H1 (cell line): ENCODE results near the gene TSPAN17. TPM values are rescaled to one million over a fixed set of nuclear protein-coding genes. Genes with fewer than 3 reads are reported as not detected.
A peak's percentile ranks its signal among the peaks of the same experiment; 100 is the strongest.

Experiments
- CTCF ChIA-PET: fragments of 300-600 bp; sonication (Branson Sonifier 250); formaldehyde crosslinking; loops from one replicate; lab custom pipeline; 2021; ENCODE audit not compliant: partially characterized antibody; lab: Charles Lee
- POLR2A ChIA-PET: fragments of 300-600 bp; sonication (Branson Sonifier 250); formaldehyde crosslinking; loops from one replicate; lab custom pipeline; 2021; ENCODE audit warnings: inconsistent platforms; ENCODE audit not compliant: partially characterized antibody; lab: Charles Lee
- DNase-seq, 2 experiments: peaks; one replicate each; pipeline versions ENCODE4 v3.0.0 to v3.0.0-alpha.2; 2010 to 2022; ENCODE audit warnings: low spot score in 2 of 2, low read depth in 1 of 2, mixed read lengths in 1 of 2
- FAIRE-seq: peaks from 2 replicates; lab custom pipeline; 2011; peaks lifted over from hg19 to GRCh38; lab: Jason Lieb, UNC
- H2AFZ ChIP-seq: 2 replicates; pipeline ENCODE4 v1.8.1; 2012; ENCODE audit warnings: low read length, inconsistent platforms
- H2AK5ac ChIP-seq: 2 replicates; pipeline ENCODE4 v1.6.1; 2013; ENCODE audit warnings: low read depth, low read length
- H2BK120ac ChIP-seq: replicated peaks from 2 replicates; pipeline ENCODE3; 2013; ENCODE audit warnings: low read depth, low read length, inconsistent platforms
- H2BK12ac ChIP-seq: 2 replicates; pipeline ENCODE4 v1.6.1; 2013; ENCODE audit warnings: low read depth, low read length
- H2BK15ac ChIP-seq: 2 replicates; pipeline ENCODE4 v1.6.1; 2013; ENCODE audit warnings: low read length
- H2BK20ac ChIP-seq: 2 replicates; pipeline ENCODE4 v1.6.1; 2013; ENCODE audit warnings: low read length
- H2BK5ac ChIP-seq: 2 replicates; pipeline ENCODE4 v1.6.1; 2013; ENCODE audit warnings: low read depth, low read length
- H3K14ac ChIP-seq: 2 replicates; pipeline ENCODE4 v1.6.1; 2013; ENCODE audit warnings: inconsistent platforms; ENCODE audit not compliant: insufficient read length
- H3K18ac ChIP-seq: 2 replicates; pipeline ENCODE4 v1.6.1; 2013; ENCODE audit warnings: low read length; ENCODE audit errors: extremely low read depth
- H3K23ac ChIP-seq: 2 replicates; pipeline ENCODE4 v1.6.1; 2013; ENCODE audit warnings: inconsistent platforms; ENCODE audit not compliant: insufficient read length
- H3K23me2 ChIP-seq: 2 replicates; pipeline ENCODE4 v1.6.1; 2013; ENCODE audit warnings: low read depth, low read length
- H3K27ac ChIP-seq: 2 replicates; pipeline ENCODE4 v1.6.1; 2011; ENCODE audit warnings: low read depth, low read length, inconsistent platforms
- H3K27me3 ChIP-seq, 4 experiments: replicated peaks in 1 of 4; 1 replicate in 1 of 4; 2 replicates in 3 of 4; pipeline versions ENCODE4 v1.6.1 to v1.8.1; 2011 to 2013; ENCODE audit warnings: low read length in 3 of 4, mild to moderate bottlenecking in 3 of 4, inconsistent platforms in 2 of 4, mixed read lengths in 2 of 4, moderate library complexity in 1 of 4; ENCODE audit not compliant: control insufficient read depth in 3 of 4, insufficient read depth in 3 of 4; ENCODE audit errors: extremely low read depth in 1 of 4
- H3K36me3 ChIP-seq, 4 experiments: 2 replicates each; pipeline versions ENCODE4 v1.6.1 to v1.8.1; 2011 to 2013; ENCODE audit warnings: mild to moderate bottlenecking in 4 of 4, low read length in 3 of 4, moderate library complexity in 2 of 4, control low read depth in 1 of 4, inconsistent platforms in 1 of 4; ENCODE audit not compliant: insufficient read depth in 4 of 4, control insufficient read depth in 2 of 4
- H3K4ac ChIP-seq: replicated peaks from 2 replicates; pipeline ENCODE3; 2013; ENCODE audit warnings: low read length, low read depth, mixed read lengths, inconsistent platforms; ENCODE audit not compliant: insufficient read length
- H3K4me1 ChIP-seq, 4 experiments: replicated peaks in 1 of 4; 1 replicate in 1 of 4; 2 replicates in 3 of 4; pipeline versions ENCODE4 v1.6.1 to v1.8.1; 2011 to 2013; ENCODE audit warnings: low read length in 3 of 4, inconsistent platforms in 2 of 4, mixed read lengths in 1 of 4; ENCODE audit not compliant: insufficient read depth in 4 of 4, control insufficient read depth in 3 of 4
- H3K4me2 ChIP-seq, 2 experiments: 2 replicates each; pipeline versions ENCODE4 v1.6.1 to v1.8.1; 2011 to 2013; ENCODE audit warnings: low read depth in 2 of 2, low read length in 2 of 2, control low read depth in 1 of 2, inconsistent platforms in 1 of 2, mild to moderate bottlenecking in 1 of 2; ENCODE audit not compliant: insufficient read depth in 1 of 2
- H3K4me3 ChIP-seq, 4 experiments: fragments of 200-600, 300-600 bp in 1 of 4; sonication (generic), shearing (Covaris generic), sonication (Bioruptor Twin) in 1 of 4; 2 replicates each; pipeline versions ENCODE4 v1.5.1 to v1.8.1; 2011 to 2016; ENCODE audit warnings: low read length in 4 of 4, low read depth in 3 of 4, control low read depth in 2 of 4, inconsistent platforms in 2 of 4, mild to moderate bottlenecking in 2 of 4, mixed read lengths in 1 of 4, moderate library complexity in 1 of 4; ENCODE audit not compliant: insufficient read depth in 2 of 4; ENCODE audit errors: extremely low read depth in 1 of 4
- H3K56ac ChIP-seq: replicated peaks from 2 replicates; pipeline ENCODE3; 2013; ENCODE audit warnings: low read depth, mild to moderate bottlenecking, mixed read lengths, low read length, inconsistent platforms; ENCODE audit not compliant: insufficient read length
- H3K79me1 ChIP-seq: 2 replicates; pipeline ENCODE4 v1.6.1; 2013; ENCODE audit warnings: low read depth, low read length, control low read depth
- H3K79me2 ChIP-seq, 2 experiments: 2 replicates each; pipeline versions ENCODE4 v1.6.1 to v1.8.1; 2012 to 2013; ENCODE audit warnings: low read length in 2 of 2, mild to moderate bottlenecking in 2 of 2, inconsistent platforms in 1 of 2; ENCODE audit not compliant: insufficient read depth in 2 of 2, control insufficient read depth in 1 of 2
- H3K9ac ChIP-seq, 4 experiments: replicated peaks in 1 of 4; 1 replicate in 1 of 4; 2 replicates in 3 of 4; pipeline versions ENCODE4 v1.6.1 to v1.8.1; 2011 to 2013; ENCODE audit warnings: low read depth in 3 of 4, low read length in 3 of 4, control low read depth in 2 of 4, mild to moderate bottlenecking in 2 of 4, moderate library complexity in 2 of 4, inconsistent platforms in 1 of 4; ENCODE audit errors: extremely low read depth in 1 of 4
- H3K9me3 ChIP-seq, 2 experiments: 2 replicates each; pipeline versions ENCODE4 v1.6.1 to v1.8.1; 2012 to 2013; ENCODE audit warnings: mild to moderate bottlenecking in 2 of 2, moderate library complexity in 2 of 2, control low read depth in 1 of 2, inconsistent platforms in 1 of 2, low read depth in 1 of 2, low read length in 1 of 2, mixed read lengths in 1 of 2; ENCODE audit not compliant: insufficient read depth in 2 of 2
- H4K20me1 ChIP-seq, 2 experiments: replicated peaks in 1 of 2; 2 replicates each; pipeline versions ENCODE3 to v1.8.1; 2011 to 2013; ENCODE audit warnings: inconsistent platforms in 2 of 2, low read length in 2 of 2, mild to moderate bottlenecking in 1 of 2; ENCODE audit not compliant: insufficient read depth in 2 of 2, control insufficient read depth in 1 of 2
- H4K5ac ChIP-seq: 2 replicates; pipeline ENCODE4 v1.6.1; 2013; ENCODE audit warnings: low read length, low read depth, mixed read lengths, inconsistent platforms; ENCODE audit not compliant: insufficient read length
- H4K8ac ChIP-seq: 2 replicates; pipeline ENCODE4 v1.8.0; 2013; ENCODE audit warnings: mild to moderate bottlenecking, moderate library complexity, low read length, inconsistent platforms; ENCODE audit not compliant: insufficient read depth; ENCODE audit errors: extremely low read depth
- H4K91ac ChIP-seq: replicated peaks from 2 replicates; pipeline ENCODE3; 2013; ENCODE audit warnings: low read length, mixed read lengths, inconsistent platforms; ENCODE audit not compliant: insufficient read length
- CBX8 ChIP-seq: fragments of 300-800, 300-1000 bp; sonication (generic); IDR thresholded peaks from 2 replicates; pipeline ENCODE4 v1.7.1; 2016; ENCODE audit warnings: low read depth, low read length, borderline replicate concordance
- CTCF ChIP-seq, 3 experiments: IDR thresholded peaks; 1 replicate in 2 of 3; 2 replicates in 1 of 3; pipeline versions ENCODE4 v1.5.1 to v1.6.1; 2011; ENCODE audit warnings: low read length in 3 of 3, mild to moderate bottlenecking in 3 of 3, inconsistent platforms in 2 of 3, low read depth in 1 of 3, moderate library complexity in 1 of 3; ENCODE audit not compliant: insufficient read depth in 1 of 3; ENCODE audit errors: control extremely low read depth in 1 of 3
- JUND ChIP-seq: IDR thresholded peaks from 2 replicates; pipeline ENCODE4 v1.6.1; 2011; ENCODE audit warnings: mild to moderate bottlenecking, improper control_type of control experiment, low read length
- KDM5A ChIP-seq: fragments of 200-600 bp; IDR thresholded peaks from 2 replicates; pipeline ENCODE4 v1.7.1; 2012; ENCODE audit warnings: mild to moderate bottlenecking, low read length, inconsistent platforms, mixed read lengths
- PHF8 ChIP-seq: fragments of 200-600 bp; sonication (generic); conservative IDR thresholded peaks from 2 replicates; pipeline ENCODE4 v1.7.1; 2012; ENCODE audit warnings: low read depth, mild to moderate bottlenecking, inconsistent platforms, low read length, moderate library complexity
- RXRA ChIP-seq: IDR thresholded peaks from 2 replicates; pipeline ENCODE4 v1.6.1; 2011; ENCODE audit warnings: low read depth, mild to moderate bottlenecking, low read length, moderate library complexity; ENCODE audit not compliant: insufficient read depth
- SAP30 ChIP-seq: fragments of 300-600 bp; sonication (generic); IDR thresholded peaks from 2 replicates; pipeline ENCODE4 v1.7.1; 2012; ENCODE audit warnings: low read length, moderate library complexity, mild to moderate bottlenecking, inconsistent platforms; ENCODE audit not compliant: insufficient read depth, insufficient replicate concordance
- SIX5 ChIP-seq: IDR thresholded peaks from 2 replicates; pipeline ENCODE4 v1.6.1; 2011; ENCODE audit warnings: mild to moderate bottlenecking, low read depth, low read length
- TBP ChIP-seq: IDR thresholded peaks from 2 replicates; pipeline ENCODE4 v1.6.1; 2011; ENCODE audit warnings: low read depth, low read length, improper control_type of control experiment
- TEAD4 ChIP-seq: IDR thresholded peaks from 2 replicates; pipeline ENCODE4 v1.6.1; 2012; ENCODE audit warnings: low read depth, low read length, inconsistent platforms, mixed read lengths
- YY1 ChIP-seq: IDR thresholded peaks from 2 replicates; pipeline ENCODE4 v1.6.1; 2011; ENCODE audit warnings: low read depth, mild to moderate bottlenecking, low read length
- WGBS, 2 experiments: shearing (Covaris generic) in 1 of 2; methylation state at CpG; one replicate each; pipeline versions ENCODE4 v1.1.6 to v1.1.7; 2013 to 2015; ENCODE audit warnings: low lambda C conversion rate in 2 of 2, mixed read lengths in 2 of 2, inconsistent platforms in 1 of 2, low coverage in 1 of 2, missing lambda C conversion rate in 1 of 2; ENCODE audit not compliant: insufficient replicate concordance in 2 of 2, insufficient coverage in 1 of 2, insufficient read length in 1 of 2; ENCODE audit errors: extremely low coverage in 1 of 2, missing lambda C conversion rate in 1 of 2; 5-methylcytosine and 5-hydroxymethylcytosine counted together
- polyA plus RNA-seq, 7 experiments: library from polyadenylated mRNA; depleted of rRNA in 3 of 7; stranded (reverse) in 5 of 7; unstranded in 2 of 7; fragments of >200 nt in 5 of 7; fragments of 200-250 nt in 2 of 7; gene quantifications; 1 replicate in 5 of 7; 2 replicates in 1 of 7; 4 replicates in 1 of 7; pipeline versions ENCODE4 v1.2.1 to v1.2.3, GENCODE V29; 2011 to 2013; ENCODE audit warnings: missing spikeins in 2 of 7, mixed read lengths in 2 of 7
- total RNA-seq: library from RNA; stranded (reverse); fragmentation: NEBNext Ultra II Directional; extraction: Animal tissue kit (Norgen Biotek cat#: 25700); gene quantifications from 2 replicates; pipeline ENCODE4 v1.2.1, GENCODE V29; 2021

Gene TSPAN17
- total and polyA plus RNA-seq, 2 of the 8 experiments (the other 6 are each of a cell fraction or from before 2014, with no cell fraction given) = 41.5 to 53.7 TPM

GRCh38 chr5:176603091-176603490 lies 44.2 kb upstream of the TSPAN17 start:
- Histone ChIP-seq H3K27ac (no peak overlapping the region), H3K4me1 (peaks cover 0 to 3% (median 0%) of the 10 kb centered on the region in 4 experiments; a peak in 2 of 7 replicates), H2AFZ (no peak overlapping the region), H3K4me2 (0 out of 4 replicates have a peak overlapping the region, but pooled peaks of 1 of the 2 experiments have one; percentile 12), H2BK120ac (no peak overlapping the region), H4K20me1 (peaks cover 2 to 11% of the 10 kb centered on the region in 2 experiments), H2AK5ac (no peak overlapping the region), H2BK12ac (no peak overlapping the region), H3K23ac (no peak overlapping the region), H2BK15ac (no peak overlapping the region), H3K9me3 (no peaks in the 10 kb centered on the region), H3K18ac (no peak overlapping the region), H3K79me2 (no peaks in the 10 kb centered on the region), H3K79me1 (no peaks in the 10 kb centered on the region), H3K27me3 (peaks cover 0 to 2% (median 0%) of the 10 kb centered on the region in 4 experiments; a peak in 2 of 7 replicates), H4K8ac (no peak overlapping the region), H3K23me2 (no peaks in the 10 kb centered on the region), H2BK20ac (no peak overlapping the region), H3K56ac (no peak overlapping the region), H3K4ac (no peak overlapping the region), H4K91ac (no peak overlapping the region), H4K5ac (no peak overlapping the region), H3K9ac (no peak overlapping the region), H2BK5ac (no peak overlapping the region), H3K36me3 (peaks cover 0 to 4% (median 0%) of the 10 kb centered on the region in 4 experiments; a peak in 1 of 8 replicates), H3K4me3 (no peak overlapping the region), H3K14ac (no peak overlapping the region)
- WGBS, 2 experiments = 48% methylated on average over 2 of the region's 2 CpGs; no CpG with 5 or more reads in 1 of the 2 experiments
- FAIRE-seq = no peak
- DNase-seq = no peak
- CTCF ChIA-PET = interaction anchor here (1.1 to 2.2 kb wide), 2 partner anchors 11 to 30 kb away, joined by 3 to 9 read pairs; no protein-coding TSS in a partner anchor
- POLR2A ChIA-PET = interaction anchor here (1.8 kb wide), 1 partner anchor 27 kb away, joined by 3 read pairs; the partner anchor contains the start of genes EIF4E1B and SNCB
- TF ChIP-seq CBX8 (no peak), JUND (no peak), SAP30 (no peak), TBP (no peak), SIX5 (no peak), PHF8 (no peak), RXRA (no peak), YY1 (no peak), CTCF (IDR thresholded peaks at IDR 0.05; ENCODE audit: control extremely low read depth in 1 of 3, insufficient read depth in 1 of 3, low read depth in 1 of 3, low read length in 3 of 3) (no peak), KDM5A (no peak), TEAD4 (no peak)
